A549 (cell line): ENCODE measurements around the gene CMIP. TPM values are rescaled to one million over a fixed set of nuclear protein-coding genes. Genes with fewer than 3 reads are reported as not detected.

Source experiments
- ATAC-seq, 2 experiments: fragments of 200-7000 bp in 1 of 2; fragments of >200 bp in 1 of 2; cut with Nextera tagmentation in 1 of 2; cut with Tn5 transposase in 1 of 2; 3 replicates each; pipeline versions ENCODE4 v1.8.0 to v1.9.1; 2018 to 2020; ENCODE audit warnings: mild to moderate bottlenecking in 1 of 2, moderate library complexity in 1 of 2
- CTCF ChIA-PET: fragments of 300-600 bp; sonication (Branson Sonifier 250); formaldehyde crosslinking; extraction: SDS; loops from one replicate; lab custom pipeline; 2021; ENCODE audit warnings: antibody characterized with exemption, inconsistent platforms; lab: Yijun Ruan, JAX
- POLR2A ChIA-PET: fragments of 350-600 bp; formaldehyde crosslinking; extraction: SDS; loops from one replicate; lab custom pipeline; 2021; ENCODE audit warnings: antibody characterized with exemption, inconsistent platforms; lab: Yijun Ruan, JAX
- DNase-seq, 2 experiments: peaks; one replicate each; pipeline versions ENCODE4 v3.0.0 to v3.0.0-alpha.2; 2011 to 2016; ENCODE audit warnings: low read depth in 1 of 2, low spot score in 1 of 2
- FAIRE-seq: peaks from 2 replicates; lab custom pipeline; 2011; peaks lifted over from hg19 to GRCh38; lab: Jason Lieb, UNC
- H3K27ac ChIP-seq, 2 experiments: fragments of >200 bp; sonication (Bioruptor Twin); formaldehyde crosslinking; 3 replicates each; pipeline ENCODE4 v1.5.1; 2016 to 2017
- H3K4me1 ChIP-seq: fragments of >200 bp; sonication (Bioruptor Twin); formaldehyde crosslinking; 3 replicates; pipeline ENCODE4 v1.6.1; 2016
- H3K4me2 ChIP-seq: fragments of >200 bp; sonication (Bioruptor Twin); formaldehyde crosslinking; 3 replicates; pipeline ENCODE4 v1.6.1; 2016
- H3K4me3 ChIP-seq: fragments of >200 bp; sonication (Bioruptor Twin); formaldehyde crosslinking; 3 replicates; pipeline ENCODE4 v1.5.1; 2016
- H3K9me3 ChIP-seq: fragments of >200 bp; sonication (Bioruptor Twin); formaldehyde crosslinking; 3 replicates; pipeline ENCODE4 v1.6.1; 2016
- ATOH8 ChIP-seq: fragments of 250-450 bp; sonication (Bioruptor Pico); IDR thresholded peaks from 2 replicates; pipeline ENCODE4 v1.5.0; 2020; ENCODE audit warnings: low read depth, mild to moderate bottlenecking, moderate library complexity
- BCL3 ChIP-seq: fragments of >200 bp; sonication (Bioruptor Twin); formaldehyde crosslinking; IDR thresholded peaks from 3 replicates; pipeline ENCODE4 v1.6.1; 2016
- BHLHE40 ChIP-seq: IDR thresholded peaks from 2 replicates; pipeline ENCODE4 v1.6.1; 2012; ENCODE audit warnings: low read depth, low read length, inconsistent platforms
- CBX8 ChIP-seq: fragments of 200-600 bp; sonication (generic); IDR thresholded peaks from 2 replicates; pipeline ENCODE4 v1.6.1; 2016
- CHD4 ChIP-seq: fragments of 200-600 bp; sonication (generic); IDR thresholded peaks from 2 replicates; pipeline ENCODE4 v1.6.1; 2016; ENCODE audit warnings: antibody characterized with exemption, mild to moderate bottlenecking, borderline replicate concordance
- CTCF ChIP-seq: fragments of >200 bp; sonication (Bioruptor Twin); formaldehyde crosslinking; IDR thresholded peaks from 3 replicates; pipeline ENCODE4 v1.5.1; 2016
- EHMT2 ChIP-seq: fragments of 200-600 bp; sonication (generic); IDR thresholded peaks from 2 replicates; pipeline ENCODE4 v1.6.1; 2016; ENCODE audit warnings: antibody characterized with exemption, low read depth, mild to moderate bottlenecking, moderate library complexity
- EP300 ChIP-seq, 2 experiments: fragments of >200 bp; sonication (Bioruptor Twin); formaldehyde crosslinking; IDR thresholded peaks; 2 replicates in 1 of 2; 3 replicates in 1 of 2; pipeline ENCODE4 v1.6.1; 2016 to 2017
- FOSB ChIP-seq: fragments of 250-450 bp; sonication (Bioruptor Pico); IDR thresholded peaks from 2 replicates; pipeline ENCODE4 v1.5.0; 2020; ENCODE audit warnings: mild to moderate bottlenecking, moderate library complexity
- GATA3 ChIP-seq: IDR thresholded peaks from 2 replicates; pipeline ENCODE4 v1.6.1; 2012; ENCODE audit warnings: borderline replicate concordance
- JUN ChIP-seq, 2 experiments: fragments of >200 bp; sonication (Bioruptor Twin); formaldehyde crosslinking; IDR thresholded peaks; 2 replicates in 1 of 2; 3 replicates in 1 of 2; pipeline ENCODE4 v1.6.1; 2016 to 2017
- JUNB ChIP-seq: fragments of >200 bp; sonication (Bioruptor Twin); formaldehyde crosslinking; IDR thresholded peaks from 2 replicates; pipeline ENCODE4 v1.6.1; 2016
- KDM5A ChIP-seq: fragments of 200-600 bp; sonication (generic); IDR thresholded peaks from 2 replicates; pipeline ENCODE4 v1.6.1; 2016; ENCODE audit warnings: antibody characterized with exemption, mild to moderate bottlenecking
- MAFK ChIP-seq: fragments of 450-650 bp; IDR thresholded peaks from 2 replicates; pipeline ENCODE4 v1.6.1; 2014; ENCODE audit not compliant: partially characterized antibody
- NFE2L2 ChIP-seq: fragments of 150-350 bp; conservative IDR thresholded peaks from 2 replicates; pipeline ENCODE4 v1.6.1; 2014; ENCODE audit warnings: low read length
- POLR2AphosphoS2 ChIP-seq: conservative IDR thresholded peaks from 2 replicates; pipeline ENCODE4 v1.6.1; 2012; ENCODE audit warnings: low read length, improper control_type of control experiment, inconsistent platforms
- RAD21 ChIP-seq, 2 experiments: fragments of >200 bp in 1 of 2; sonication (Bioruptor Twin) in 1 of 2; formaldehyde crosslinking in 1 of 2; IDR thresholded peaks in 1 of 2; conservative IDR thresholded peaks in 1 of 2; 2 replicates in 1 of 2; 3 replicates in 1 of 2; pipeline ENCODE4 v1.6.1; 2012 to 2018; ENCODE audit warnings: inconsistent platforms in 1 of 2
- RFX5 ChIP-seq: fragments of 450-650 bp; IDR thresholded peaks from 2 replicates; pipeline ENCODE4 v1.7.1; 2014; ENCODE audit warnings: antibody characterized with exemption, mild to moderate bottlenecking, moderate library complexity
- TFCP2L1 ChIP-seq: fragments of 250-450 bp; sonication (Bioruptor Pico); IDR thresholded peaks from 2 replicates; pipeline ENCODE4 v1.5.0; 2021; ENCODE audit warnings: mild to moderate bottlenecking
- USF2 ChIP-seq: fragments of 450-650 bp; IDR thresholded peaks from 2 replicates; pipeline ENCODE4 v1.6.1; 2014; ENCODE audit warnings: antibody characterized with exemption
- ZSCAN20 ChIP-seq: fragments of 250-450 bp; sonication (Bioruptor Pico); IDR thresholded peaks from 2 replicates; pipeline ENCODE4 v1.8.0; 2022; ENCODE audit warnings: mild to moderate bottlenecking, moderate library complexity
- WGBS: methylation state at CpG from one replicate; pipeline ENCODE4 v1.1.6; 2017; ENCODE audit errors: missing lambda C conversion rate; 5-methylcytosine and 5-hydroxymethylcytosine counted together
- polyA plus RNA-seq, 4 experiments: library from polyadenylated mRNA; depleted of rRNA in 3 of 4; stranded (reverse); fragments of >200 nt; fragmentation: RNase III in 1 of 4; extraction: RNeasy Plus Mini Kit Qiagen cat#74134 plus additional on column Dnase treatment in 1 of 4; gene quantifications; 2 replicates in 3 of 4; 3 replicates in 1 of 4; pipeline ENCODE4 v1.2.3, GENCODE V29; 2011 to 2017

The CMIP gene
- polyA plus RNA-seq, 2 of the 4 experiments (the other 2 are of a cell fraction) = 21.6 to 125 TPM

GRCh38 chr16:81397058-81397878, 47.3 kb upstream of the CMIP start:
- no peak overlapping the region for H3K4me2 ChIP-seq
- POLR2A ChIA-PET = no interaction called here
- H3K27ac ChIP-seq = peak overlapping the region; percentile 25 to 100; a peak in 4 of 6 replicates
- peaks cover 18% of the 10 kb centered on the region for H3K9me3 ChIP-seq
- ATAC-seq (no peak), FAIRE-seq (no peak), DNase-seq (no peak)
- WGBS = 91% methylated on average over 20 of the region's 21 CpGs
- H3K4me3 ChIP-seq = no peak overlapping the region
- CTCF ChIA-PET = interaction anchor here (1.0 to 2.0 kb wide), 3 partner anchors 9 to 327 kb away, joined by 3 to 4 read pairs (median 4); no protein-coding TSS in a partner anchor
- no peak for TF ChIP-seq MAFK
- no peak for TF ChIP-seq JUN (IDR thresholded peaks at IDR 0.05)
- no peak for TF ChIP-seq FOSB (CRISPR knock-in tag)
- TF ChIP-seq CBX8 = no peak
- no peak for TF ChIP-seq BHLHE40
- no peak for TF ChIP-seq EP300 (IDR thresholded peaks at IDR 0.05)
- no peak for TF ChIP-seq NFE2L2
- TF ChIP-seq CTCF = no peak
- TF ChIP-seq POLR2AphosphoS2 = no peak
- TF ChIP-seq BCL3 = no peak
- TF ChIP-seq KDM5A = no peak
- no peak for TF ChIP-seq RAD21 (conservative IDR thresholded peaks at IDR 0.05 in 1 of 2, IDR thresholded peaks at IDR 0.05 in 1 of 2)
- H3K4me1 ChIP-seq = peaks cover 19% of the 10 kb centered on the region

- FAIRE-seq (no peak), ATAC-seq (no peak), DNase-seq (no peak)
- Histone ChIP-seq H3K9me3 (peaks cover 18% of the 10 kb centered on the region), H3K4me2 (no peak overlapping the region), H3K27ac (peak overlapping the region; percentile 25 to 100; a peak in 4 of 6 replicates), H3K4me3 (no peak overlapping the region), H3K4me1 (peaks cover 26% of the 10 kb centered on the region)
- TF ChIP-seq CHD4 = no peak
- no peak for TF ChIP-seq JUNB
- no peak for TF ChIP-seq TFCP2L1
- TF ChIP-seq EHMT2 = no peak
- TF ChIP-seq USF2 = no peak
- no peak for TF ChIP-seq GATA3
- no peak for TF ChIP-seq RFX5
- TF ChIP-seq ZSCAN20 = no peak
- TF ChIP-seq KDM5A = no peak
- no peak for TF ChIP-seq ATOH8 (CRISPR knock-in tag)
- TF ChIP-seq EP300 (IDR thresholded peaks at IDR 0.05) = no peak
- CTCF ChIA-PET = interaction anchor here (1.5 to 2.0 kb wide), 2 partner anchors 10 to 32 kb away, joined by 4 read pairs; no protein-coding TSS in a partner anchor
- POLR2A ChIA-PET = no interaction called here
- WGBS = 91% methylated on average over 14 of the region's 14 CpGs
Measured at GRCh38 chr16:81397879-81398520, 46.6 kb upstream of the CMIP start.
